CD4-positive, CD25-positive, alpha-beta regulatory T cell (primary cell): Measurements from ENCODE around the gene TMEM131L. TPM values are rescaled to one million over a fixed set of nuclear protein-coding genes. Genes with fewer than 3 reads are reported as not detected.

Experiments used
- ATAC-seq, 2 donors: fragments of 150-1000 bp; cut with Tn5 transposase; one replicate each; pipeline ENCODE4 v1.10.0; 2021; ENCODE audit warnings: low read depth in 2 of 2, moderate number of reproducible peaks in 2 of 2, moderate library complexity in 1 of 2
- DNase-seq, 3 donors: peaks; one replicate each; pipeline versions ENCODE4 v3.0.0 to v3.0.0-alpha.2; 2012 to 2022; ENCODE audit warnings: mixed read lengths in 1 of 3
- H3K27ac ChIP-seq: one replicate; pipeline ENCODE4 v1.7.0; 2013; ENCODE audit warnings: mild to moderate bottlenecking, low read length; ENCODE audit not compliant: insufficient read depth, poor library complexity, severe bottlenecking
- H3K27me3 ChIP-seq: one replicate; pipeline ENCODE4 v1.7.0; 2013; ENCODE audit warnings: low read length; ENCODE audit not compliant: control insufficient read depth, insufficient read depth
- H3K36me3 ChIP-seq: one replicate; pipeline ENCODE4 v1.7.0; 2013; ENCODE audit warnings: mild to moderate bottlenecking, low read length, moderate library complexity; ENCODE audit not compliant: control insufficient read depth, insufficient read depth
- H3K4me1 ChIP-seq: 2 replicates; pipeline ENCODE4 v1.7.0; 2013; ENCODE audit warnings: mild to moderate bottlenecking, low read length; ENCODE audit not compliant: insufficient read depth, control insufficient read depth, poor library complexity, severe bottlenecking
- H3K4me3 ChIP-seq: one replicate; pipeline ENCODE4 v1.7.0; 2013; ENCODE audit warnings: low read depth, mild to moderate bottlenecking, low read length, moderate library complexity
- H3K9me3 ChIP-seq, 2 experiments: 1 replicate in 1 of 2; 2 replicates in 1 of 2; pipeline ENCODE4 v1.7.0; 2013; ENCODE audit warnings: low read length in 2 of 2, mild to moderate bottlenecking in 1 of 2, moderate library complexity in 1 of 2; ENCODE audit not compliant: control insufficient read depth in 2 of 2
- H3K27ac Mint-ChIP-seq, 3 donors: one replicate each; pipeline ENCODE4 v1.8.0; 2020 to 2022; ENCODE audit warnings: mild to moderate bottlenecking in 3 of 3, mixed read lengths in 3 of 3, moderate library complexity in 2 of 3
- H3K27me3 Mint-ChIP-seq: one replicate; pipeline ENCODE4 v1.8.0; 2022; ENCODE audit warnings: mild to moderate bottlenecking, mixed read lengths
- H3K36me3 Mint-ChIP-seq: one replicate; pipeline ENCODE4 v1.8.0; 2020; ENCODE audit warnings: mixed read lengths
- H3K4me1 Mint-ChIP-seq, 4 donors: one replicate each; pipeline ENCODE4 v1.8.0; 2020 to 2022; ENCODE audit warnings: mixed read lengths in 4 of 4, mild to moderate bottlenecking in 1 of 4
- H3K4me3 Mint-ChIP-seq, 4 donors: one replicate each; pipeline ENCODE4 v1.8.0; 2020 to 2022; ENCODE audit warnings: mild to moderate bottlenecking in 4 of 4, mixed read lengths in 4 of 4, moderate library complexity in 3 of 4
- H3K9me3 Mint-ChIP-seq, 7 donors: one replicate each; pipeline ENCODE4 v1.8.0; 2020 to 2022; ENCODE audit warnings: mixed read lengths in 7 of 7, mild to moderate bottlenecking in 3 of 7, moderate library complexity in 2 of 7
- polyA plus RNA-seq, 4 donors: library from polyadenylated mRNA; unstranded; fragments of 300-500 nt; fragmentation: Illumina TruSeq; gene quantifications; one replicate each; pipeline ENCODE4 v1.2.3, GENCODE V29; 2021
- total RNA-seq: library from RNA; stranded (reverse); gene quantifications from one replicate; pipeline ENCODE4 v1.2.3, GENCODE V29; 2022

The TMEM131L gene
- total and polyA plus RNA-seq, 5 donors from 2014 or later: 35.5 to 86.4 (median 44.1) TPM

- peak overlapping the region; percentile 36 for H3K27ac ChIP-seq
- H3K9me3 ChIP-seq: no peaks in the 10 kb centered on the region
- Mint-ChIP-seq H3K27ac (peak overlapping the region in 2 of 3 donors; percentile 36 to 60), H3K4me3 (peak overlapping the region in 1 of 4 donors; percentile 8), H3K36me3 (peaks cover 30% of the 10 kb centered on the region), H3K4me1 (peaks cover 63 to 99% (median 70%) of the 10 kb centered on the region in 4 donors), H3K9me3 (no peaks in the 10 kb centered on the region), H3K27me3 (no peaks in the 10 kb centered on the region)
- H3K4me3 ChIP-seq: no peak overlapping the region
- ATAC-seq: no peak
- H3K4me1 ChIP-seq: peaks cover 85% of the 10 kb centered on the region
- no peak for DNase-seq
- H3K36me3 ChIP-seq: peaks cover 7% of the 10 kb centered on the region
- H3K27me3 ChIP-seq: no peaks in the 10 kb centered on the region
These were observed 72.6 kb downstream of the TMEM131L start for GRCh38 chr4:153538487-153539357.

DNA sequence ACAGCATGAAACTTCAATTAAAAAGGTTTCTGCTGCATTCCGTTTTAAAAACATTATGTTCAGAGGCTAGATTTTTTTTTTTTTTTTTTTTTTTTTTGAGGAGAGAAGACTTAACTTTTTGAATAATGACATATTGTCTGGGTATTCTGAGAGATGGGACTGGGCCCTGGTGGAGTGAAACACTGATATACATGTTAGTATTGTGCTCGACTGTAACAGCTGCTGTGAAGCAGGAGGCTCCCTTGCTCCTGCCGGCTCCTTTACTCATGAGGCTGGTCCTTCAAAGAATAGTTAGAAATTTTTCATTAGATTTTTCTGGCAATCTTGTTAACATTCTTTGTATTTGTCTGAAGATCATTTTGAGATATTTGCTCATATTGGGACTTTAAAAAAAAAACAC lies 73.3 kb downstream of the TMEM131L start:
- peaks cover 83% of the 10 kb centered on the region for H3K4me1 ChIP-seq

DNA sequence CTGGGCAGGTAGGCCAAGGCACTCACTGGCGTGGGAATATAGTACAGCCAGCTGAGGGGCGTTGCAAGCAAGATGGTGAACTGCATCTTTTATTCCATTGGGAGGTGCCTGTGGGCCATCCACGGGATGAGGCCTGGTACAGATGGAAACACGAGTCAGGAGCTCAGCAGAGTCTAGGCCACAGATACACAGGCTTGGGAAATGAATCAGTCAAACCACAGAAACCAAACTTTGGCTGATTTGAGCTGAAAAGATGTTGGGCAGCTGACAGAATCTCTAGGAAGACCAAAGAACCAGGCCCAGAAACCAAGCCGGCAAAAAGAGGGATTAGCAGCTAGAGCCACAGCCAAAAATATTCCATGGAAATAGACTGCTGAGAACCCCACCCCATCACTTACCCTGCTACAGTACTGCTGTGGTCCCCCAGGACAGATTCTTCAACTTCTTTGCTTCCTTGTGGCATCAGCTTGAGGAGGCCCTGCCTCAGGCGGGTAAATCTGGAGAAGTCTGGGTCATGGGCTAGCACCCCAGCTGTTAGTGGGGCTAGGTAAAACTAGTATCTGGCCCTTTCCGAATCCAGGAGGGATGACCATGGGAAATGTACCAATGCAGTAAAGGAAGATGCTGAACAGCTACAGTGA lies 75.4 kb downstream of the TMEM131L start:
- H3K27ac Mint-ChIP-seq: peak overlapping the region; percentile 44 to 94 (median 52)
- H3K9me3 Mint-ChIP-seq: no peaks in the 10 kb centered on the region
- Histone ChIP-seq H3K4me1 (peaks cover 72% of the 10 kb centered on the region), H3K27me3 (no peaks in the 10 kb centered on the region), H3K9me3 (no peaks in the 10 kb centered on the region), H3K27ac (no peak overlapping the region), H3K4me3 (no peak overlapping the region), H3K36me3 (peaks cover 16% of the 10 kb centered on the region)
- no peaks in the 10 kb centered on the region for H3K27me3 Mint-ChIP-seq
- peaks cover 18% of the 10 kb centered on the region for H3K36me3 Mint-ChIP-seq
- H3K4me1 Mint-ChIP-seq: peaks cover 45 to 93% (median 58%) of the 10 kb centered on the region in 4 donors
- ATAC-seq: no peak
- H3K4me3 Mint-ChIP-seq: peak overlapping the region in 3 of 4 donors; percentile 3 to 47 (median 4)
- peak in 1 of 3 donors; percentile 35 for DNase-seq

More for the DNA sequence above, 73.3 kb downstream of the TMEM131L start:
- ATAC-seq (no peak), DNase-seq (no peak)
- Mint-ChIP-seq H3K4me1 (peaks cover 57 to 99% (median 67%) of the 10 kb centered on the region in 4 donors), H3K4me3 (no peak overlapping the region), H3K27me3 (no peaks in the 10 kb centered on the region), H3K36me3 (peaks cover 30% of the 10 kb centered on the region), H3K9me3 (no peaks in the 10 kb centered on the region), H3K27ac (peak overlapping the region; percentile 36 to 60 (median 56))
- peaks cover 11% of the 10 kb centered on the region for H3K36me3 ChIP-seq
- no peaks in the 10 kb centered on the region for H3K9me3 ChIP-seq
- H3K27me3 ChIP-seq: no peaks in the 10 kb centered on the region
- peak overlapping the region; percentile 36 for H3K27ac ChIP-seq
- H3K4me3 ChIP-seq: no peak overlapping the region

- ATAC-seq (no peak), DNase-seq (no peak)
- no peaks in the 10 kb centered on the region for H3K27me3 ChIP-seq
- no peaks in the 10 kb centered on the region for H3K9me3 ChIP-seq
- Mint-ChIP-seq H3K36me3 (peaks cover 15% of the 10 kb centered on the region), H3K9me3 (no peaks in the 10 kb centered on the region), H3K4me3 (peak overlapping the region in 2 of 4 donors; percentile 4 to 47), H3K27ac (peak overlapping the region in 2 of 3 donors; percentile 52 to 96), H3K27me3 (no peaks in the 10 kb centered on the region), H3K4me1 (peaks cover 42 to 89% (median 53%) of the 10 kb centered on the region in 4 donors)
- peaks cover 16% of the 10 kb centered on the region for H3K36me3 ChIP-seq
- H3K27ac ChIP-seq: no peak overlapping the region
- H3K4me1 ChIP-seq: peaks cover 67% of the 10 kb centered on the region
- no peak overlapping the region for H3K4me3 ChIP-seq
These were observed 76.0 kb downstream of the TMEM131L start for GRCh38 chr4:153542131-153542530.

DNA sequence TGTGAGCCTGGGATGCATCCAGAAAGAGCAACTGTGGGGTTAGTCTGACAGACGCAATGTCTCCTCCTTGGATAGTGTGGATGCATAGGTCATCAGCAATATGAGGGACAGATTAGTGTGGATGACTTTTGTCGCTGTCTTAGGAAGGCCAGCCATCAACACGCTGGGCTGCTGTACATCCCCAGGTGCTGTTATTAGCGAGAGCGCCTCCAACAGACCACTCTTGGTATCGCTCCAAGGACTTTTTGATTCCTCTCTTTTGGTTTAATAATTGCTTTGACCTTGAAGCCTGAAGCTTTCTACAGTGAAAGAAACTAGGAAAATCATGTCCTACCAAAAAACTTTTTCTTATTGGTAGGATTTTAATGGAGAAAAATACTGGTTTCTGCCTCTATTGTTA lies 76.7 kb downstream of the TMEM131L start:
- H3K27ac Mint-ChIP-seq: peak overlapping the region; percentile 6 to 96 (median 62)
- H3K36me3 ChIP-seq: peaks cover 15% of the 10 kb centered on the region
- no peak overlapping the region for H3K27ac ChIP-seq
- no peaks in the 10 kb centered on the region for H3K27me3 Mint-ChIP-seq
- H3K4me1 Mint-ChIP-seq: peaks cover 45 to 88% (median 58%) of the 10 kb centered on the region in 4 donors
- H3K27me3 ChIP-seq: no peaks in the 10 kb centered on the region
- DNase-seq (no peak), ATAC-seq (no peak)
- no peaks in the 10 kb centered on the region for H3K9me3 ChIP-seq
- H3K36me3 Mint-ChIP-seq: peaks cover 12% of the 10 kb centered on the region
- peak overlapping the region in 2 of 4 donors; percentile 23 to 31 for H3K4me3 Mint-ChIP-seq
- no peaks in the 10 kb centered on the region for H3K9me3 Mint-ChIP-seq
- no peak overlapping the region for H3K4me3 ChIP-seq
- H3K4me1 ChIP-seq: peaks cover 64% of the 10 kb centered on the region

GRCh38 chr4:153543351-153543750 lies 77.2 kb downstream of the TMEM131L start:
- H3K27me3 ChIP-seq: no peaks in the 10 kb centered on the region
- no peaks in the 10 kb centered on the region for H3K9me3 Mint-ChIP-seq
- no peaks in the 10 kb centered on the region for H3K9me3 ChIP-seq
- no peaks in the 10 kb centered on the region for H3K27me3 Mint-ChIP-seq
- DNase-seq (no peak), ATAC-seq (no peak)
- peaks cover 43 to 87% (median 58%) of the 10 kb centered on the region in 4 donors for H3K4me1 Mint-ChIP-seq
- peaks cover 64% of the 10 kb centered on the region for H3K4me1 ChIP-seq
- H3K27ac Mint-ChIP-seq: peak overlapping the region in 2 of 3 donors; percentile 20 to 38
- H3K4me3 ChIP-seq: no peak overlapping the region
- no peak overlapping the region for H3K4me3 Mint-ChIP-seq
- H3K36me3 Mint-ChIP-seq: peaks cover 9% of the 10 kb centered on the region
- H3K27ac ChIP-seq: no peak overlapping the region
- H3K36me3 ChIP-seq: peaks cover 15% of the 10 kb centered on the region

DNA sequence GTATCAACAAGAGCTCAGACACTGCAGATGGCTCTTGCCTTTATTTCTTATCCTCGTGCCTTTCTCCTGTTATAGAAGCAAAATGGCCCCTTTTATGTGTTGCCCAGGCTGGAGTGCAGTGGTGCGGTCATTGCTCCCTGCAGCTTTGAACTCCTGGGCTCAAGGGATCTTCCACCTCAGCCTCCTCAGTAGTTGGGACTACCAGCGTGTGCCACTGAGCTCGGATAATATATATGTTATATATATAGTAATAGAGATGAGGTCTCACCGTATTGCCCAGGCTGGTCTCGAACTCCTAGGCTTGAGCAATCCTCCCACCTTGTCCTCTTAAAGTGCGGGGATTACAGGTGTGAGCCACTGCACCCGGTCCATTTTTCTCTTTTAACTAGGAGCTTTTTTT lies 79.7 kb downstream of the TMEM131L start:
- peak overlapping the region in 1 of 3 donors; percentile 82 for H3K27ac Mint-ChIP-seq
- H3K36me3 Mint-ChIP-seq: peaks cover 10% of the 10 kb centered on the region
- H3K9me3 ChIP-seq: no peaks in the 10 kb centered on the region
- peaks cover 39 to 82% (median 56%) of the 10 kb centered on the region in 4 donors for H3K4me1 Mint-ChIP-seq
- H3K27me3 Mint-ChIP-seq: no peaks in the 10 kb centered on the region
- ATAC-seq: no peak
- no peaks in the 10 kb centered on the region for H3K27me3 ChIP-seq
- H3K4me3 Mint-ChIP-seq: peak overlapping the region in 1 of 4 donors; percentile 33
- no peak overlapping the region for H3K4me3 ChIP-seq
- no peaks in the 10 kb centered on the region for H3K9me3 Mint-ChIP-seq
- H3K4me1 ChIP-seq: peaks cover 52% of the 10 kb centered on the region
- H3K36me3 ChIP-seq: peaks cover 18% of the 10 kb centered on the region
- no peak for DNase-seq
- no peak overlapping the region for H3K27ac ChIP-seq
